Measurements from ENCODE around the gene PIERCE2. TPM values are rescaled to one million over a fixed set of nuclear protein-coding genes. Genes with fewer than 3 reads are reported as not detected.
A peak's percentile ranks its signal among the peaks of the same experiment; 100 is the strongest.

The PIERCE2 gene, protein sequence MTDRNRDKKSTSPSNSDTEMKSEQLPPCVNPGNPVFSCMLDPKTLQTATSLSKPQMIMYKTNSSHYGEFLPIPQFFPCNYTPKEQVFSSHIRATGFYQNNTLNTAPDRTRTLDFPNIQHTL
- total RNA-seq (2014; rRNA removed; shearing (Covaris generic)) (3.8 TPM in 1 of 2 replicates, not detected in the other), polyA plus RNA-seq (2016; fragmentation: Nextera tagmentation; extraction: Ambion mirVana) (2.6 and 3.1 TPM in 2 replicates)
- long read RNA-seq, result 0 reads

DNA sequence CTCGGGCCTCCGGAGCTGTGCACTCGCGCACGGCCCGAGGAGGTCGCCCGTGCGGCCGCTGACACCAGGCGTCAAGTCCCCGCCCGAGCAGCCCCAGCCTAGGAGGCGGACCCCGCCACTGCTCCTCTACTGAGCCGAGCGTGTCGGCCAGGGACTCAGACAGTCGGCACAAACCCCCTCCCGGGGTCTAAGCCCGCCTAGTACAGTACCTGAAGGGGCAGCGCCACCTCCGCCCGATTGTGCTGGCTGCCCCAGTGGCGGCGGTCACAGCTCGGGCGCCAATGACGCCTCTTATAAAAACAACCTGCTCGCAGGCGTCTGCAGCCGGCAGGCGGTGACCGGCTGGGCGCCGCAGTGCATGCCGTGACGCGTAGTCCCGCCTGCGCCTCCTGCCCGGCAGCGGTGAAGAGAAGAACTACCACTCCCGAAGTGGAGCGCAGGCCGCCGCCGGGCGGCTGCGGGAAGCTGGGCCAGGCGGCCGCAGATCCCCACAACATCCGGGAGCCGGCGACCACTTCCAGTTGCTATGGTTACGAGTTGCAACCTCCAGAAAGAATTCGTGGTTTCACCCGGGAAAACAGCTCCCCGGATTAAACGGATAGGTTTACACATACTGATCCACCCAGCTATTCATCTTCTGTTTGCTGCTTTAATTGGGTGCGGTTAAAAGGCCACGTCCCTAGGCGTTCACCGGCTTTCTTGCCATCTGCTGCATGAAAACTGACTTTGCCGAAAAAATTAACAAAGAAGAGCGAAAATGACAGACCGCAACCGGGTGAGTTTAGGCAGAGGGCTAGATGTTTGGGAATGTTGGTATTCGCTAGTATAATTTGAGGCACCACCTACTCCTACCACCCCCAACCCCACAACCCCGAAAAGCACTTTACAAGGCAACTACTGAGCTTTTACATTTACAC, at the start of gene PIERCE2, which contains the start of gene CCPG1:
TSS of gene PIERCE2 (plus strand) at position 484 of the 917 bp plus-strand sequence. CDS start at position 758, 274 bp downstream.
TSS of gene CCPG1 (minus strand) at position 348 of the 917 bp plus-strand sequence. CDS start 18,935 bp downstream, outside the sequence.
- TF ChIP-seq NANOG (IDR thresholded peaks at IDR 0.05; ENCODE audit: borderline replicate concordance), result no peak
- peak; percentile 62 for TF ChIP-seq POLR2AphosphoS5 (IDR thresholded peaks at IDR 0.05; ENCODE audit: low read depth)
- TF ChIP-seq, protein P1, sequence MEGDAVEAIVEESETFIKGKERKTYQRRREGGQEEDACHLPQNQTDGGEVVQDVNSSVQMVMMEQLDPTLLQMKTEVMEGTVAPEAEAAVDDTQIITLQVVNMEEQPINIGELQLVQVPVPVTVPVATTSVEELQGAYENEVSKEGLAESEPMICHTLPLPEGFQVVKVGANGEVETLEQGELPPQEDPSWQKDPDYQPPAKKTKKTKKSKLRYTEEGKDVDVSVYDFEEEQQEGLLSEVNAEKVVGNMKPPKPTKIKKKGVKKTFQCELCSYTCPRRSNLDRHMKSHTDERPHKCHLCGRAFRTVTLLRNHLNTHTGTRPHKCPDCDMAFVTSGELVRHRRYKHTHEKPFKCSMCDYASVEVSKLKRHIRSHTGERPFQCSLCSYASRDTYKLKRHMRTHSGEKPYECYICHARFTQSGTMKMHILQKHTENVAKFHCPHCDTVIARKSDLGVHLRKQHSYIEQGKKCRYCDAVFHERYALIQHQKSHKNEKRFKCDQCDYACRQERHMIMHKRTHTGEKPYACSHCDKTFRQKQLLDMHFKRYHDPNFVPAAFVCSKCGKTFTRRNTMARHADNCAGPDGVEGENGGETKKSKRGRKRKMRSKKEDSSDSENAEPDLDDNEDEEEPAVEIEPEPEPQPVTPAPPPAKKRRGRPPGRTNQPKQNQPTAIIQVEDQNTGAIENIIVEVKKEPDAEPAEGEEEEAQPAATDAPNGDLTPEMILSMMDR (conservative IDR thresholded peaks at IDR 0.05; ENCODE audit: low read depth in 2 of 2), result peak in 1 of 2 experiments; percentile 39; a peak in 2 of 4 replicates
- TF ChIP-seq, protein P2, sequence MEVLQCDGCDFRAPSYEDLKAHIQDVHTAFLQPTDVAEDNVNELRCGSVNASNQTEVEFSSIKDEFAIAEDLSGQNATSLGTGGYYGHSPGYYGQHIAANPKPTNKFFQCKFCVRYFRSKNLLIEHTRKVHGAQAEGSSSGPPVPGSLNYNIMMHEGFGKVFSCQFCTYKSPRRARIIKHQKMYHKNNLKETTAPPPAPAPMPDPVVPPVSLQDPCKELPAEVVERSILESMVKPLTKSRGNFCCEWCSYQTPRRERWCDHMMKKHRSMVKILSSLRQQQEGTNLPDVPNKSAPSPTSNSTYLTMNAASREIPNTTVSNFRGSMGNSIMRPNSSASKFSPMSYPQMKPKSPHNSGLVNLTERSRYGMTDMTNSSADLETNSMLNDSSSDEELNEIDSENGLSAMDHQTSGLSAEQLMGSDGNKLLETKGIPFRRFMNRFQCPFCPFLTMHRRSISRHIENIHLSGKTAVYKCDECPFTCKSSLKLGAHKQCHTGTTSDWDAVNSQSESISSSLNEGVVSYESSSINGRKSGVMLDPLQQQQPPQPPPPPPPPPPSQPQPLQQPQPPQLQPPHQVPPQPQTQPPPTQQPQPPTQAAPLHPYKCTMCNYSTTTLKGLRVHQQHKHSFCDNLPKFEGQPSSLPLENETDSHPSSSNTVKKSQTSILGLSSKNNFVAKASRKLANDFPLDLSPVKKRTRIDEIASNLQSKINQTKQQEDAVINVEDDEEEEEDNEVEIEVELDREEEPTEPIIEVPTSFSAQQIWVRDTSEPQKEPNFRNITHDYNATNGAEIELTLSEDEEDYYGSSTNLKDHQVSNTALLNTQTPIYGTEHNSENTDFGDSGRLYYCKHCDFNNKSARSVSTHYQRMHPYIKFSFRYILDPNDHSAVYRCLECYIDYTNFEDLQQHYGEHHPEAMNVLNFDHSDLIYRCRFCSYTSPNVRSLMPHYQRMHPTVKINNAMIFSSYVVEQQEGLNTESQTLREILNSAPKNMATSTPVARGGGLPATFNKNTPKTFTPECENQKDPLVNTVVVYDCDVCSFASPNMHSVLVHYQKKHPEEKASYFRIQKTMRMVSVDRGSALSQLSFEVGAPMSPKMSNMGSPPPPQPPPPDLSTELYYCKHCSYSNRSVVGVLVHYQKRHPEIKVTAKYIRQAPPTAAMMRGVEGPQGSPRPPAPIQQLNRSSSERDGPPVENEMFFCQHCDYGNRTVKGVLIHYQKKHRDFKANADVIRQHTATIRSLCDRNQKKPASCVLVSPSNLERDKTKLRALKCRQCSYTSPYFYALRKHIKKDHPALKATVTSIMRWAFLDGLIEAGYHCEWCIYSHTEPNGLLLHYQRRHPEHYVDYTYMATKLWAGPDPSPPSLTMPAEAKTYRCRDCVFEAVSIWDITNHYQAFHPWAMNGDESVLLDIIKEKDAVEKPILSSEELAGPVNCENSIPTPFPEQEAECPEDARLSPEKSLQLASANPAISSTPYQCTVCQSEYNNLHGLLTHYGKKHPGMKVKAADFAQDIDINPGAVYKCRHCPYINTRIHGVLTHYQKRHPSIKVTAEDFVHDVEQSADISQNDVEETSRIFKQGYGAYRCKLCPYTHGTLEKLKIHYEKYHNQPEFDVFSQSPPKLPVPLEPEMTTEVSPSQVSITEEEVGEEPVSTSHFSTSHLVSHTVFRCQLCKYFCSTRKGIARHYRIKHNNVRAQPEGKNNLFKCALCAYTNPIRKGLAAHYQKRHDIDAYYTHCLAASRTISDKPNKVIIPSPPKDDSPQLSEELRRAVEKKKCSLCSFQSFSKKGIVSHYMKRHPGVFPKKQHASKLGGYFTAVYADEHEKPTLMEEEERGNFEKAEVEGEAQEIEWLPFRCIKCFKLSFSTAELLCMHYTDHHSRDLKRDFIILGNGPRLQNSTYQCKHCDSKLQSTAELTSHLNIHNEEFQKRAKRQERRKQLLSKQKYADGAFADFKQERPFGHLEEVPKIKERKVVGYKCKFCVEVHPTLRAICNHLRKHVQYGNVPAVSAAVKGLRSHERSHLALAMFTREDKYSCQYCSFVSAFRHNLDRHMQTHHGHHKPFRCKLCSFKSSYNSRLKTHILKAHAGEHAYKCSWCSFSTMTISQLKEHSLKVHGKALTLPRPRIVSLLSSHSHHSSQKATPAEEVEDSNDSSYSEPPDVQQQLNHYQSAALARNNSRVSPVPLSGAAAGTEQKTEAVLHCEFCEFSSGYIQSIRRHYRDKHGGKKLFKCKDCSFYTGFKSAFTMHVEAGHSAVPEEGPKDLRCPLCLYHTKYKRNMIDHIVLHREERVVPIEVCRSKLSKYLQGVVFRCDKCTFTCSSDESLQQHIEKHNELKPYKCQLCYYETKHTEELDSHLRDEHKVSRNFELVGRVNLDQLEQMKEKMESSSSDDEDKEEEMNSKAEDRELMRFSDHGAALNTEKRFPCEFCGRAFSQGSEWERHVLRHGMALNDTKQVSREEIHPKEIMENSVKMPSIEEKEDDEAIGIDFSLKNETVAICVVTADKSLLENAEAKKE (CRISPR knock-in tag; IDR thresholded peaks at IDR 0.05), result no peak
- no peak for TF ChIP-seq ZNF114 (CRISPR knock-in tag; IDR thresholded peaks at IDR 0.05)
- TF ChIP-seq, protein P3, sequence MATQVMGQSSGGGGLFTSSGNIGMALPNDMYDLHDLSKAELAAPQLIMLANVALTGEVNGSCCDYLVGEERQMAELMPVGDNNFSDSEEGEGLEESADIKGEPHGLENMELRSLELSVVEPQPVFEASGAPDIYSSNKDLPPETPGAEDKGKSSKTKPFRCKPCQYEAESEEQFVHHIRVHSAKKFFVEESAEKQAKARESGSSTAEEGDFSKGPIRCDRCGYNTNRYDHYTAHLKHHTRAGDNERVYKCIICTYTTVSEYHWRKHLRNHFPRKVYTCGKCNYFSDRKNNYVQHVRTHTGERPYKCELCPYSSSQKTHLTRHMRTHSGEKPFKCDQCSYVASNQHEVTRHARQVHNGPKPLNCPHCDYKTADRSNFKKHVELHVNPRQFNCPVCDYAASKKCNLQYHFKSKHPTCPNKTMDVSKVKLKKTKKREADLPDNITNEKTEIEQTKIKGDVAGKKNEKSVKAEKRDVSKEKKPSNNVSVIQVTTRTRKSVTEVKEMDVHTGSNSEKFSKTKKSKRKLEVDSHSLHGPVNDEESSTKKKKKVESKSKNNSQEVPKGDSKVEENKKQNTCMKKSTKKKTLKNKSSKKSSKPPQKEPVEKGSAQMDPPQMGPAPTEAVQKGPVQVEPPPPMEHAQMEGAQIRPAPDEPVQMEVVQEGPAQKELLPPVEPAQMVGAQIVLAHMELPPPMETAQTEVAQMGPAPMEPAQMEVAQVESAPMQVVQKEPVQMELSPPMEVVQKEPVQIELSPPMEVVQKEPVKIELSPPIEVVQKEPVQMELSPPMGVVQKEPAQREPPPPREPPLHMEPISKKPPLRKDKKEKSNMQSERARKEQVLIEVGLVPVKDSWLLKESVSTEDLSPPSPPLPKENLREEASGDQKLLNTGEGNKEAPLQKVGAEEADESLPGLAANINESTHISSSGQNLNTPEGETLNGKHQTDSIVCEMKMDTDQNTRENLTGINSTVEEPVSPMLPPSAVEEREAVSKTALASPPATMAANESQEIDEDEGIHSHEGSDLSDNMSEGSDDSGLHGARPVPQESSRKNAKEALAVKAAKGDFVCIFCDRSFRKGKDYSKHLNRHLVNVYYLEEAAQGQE (IDR thresholded peaks at IDR 0.05; ENCODE audit: unreplicated experiment), result no peak
- TF ChIP-seq, protein P4, sequence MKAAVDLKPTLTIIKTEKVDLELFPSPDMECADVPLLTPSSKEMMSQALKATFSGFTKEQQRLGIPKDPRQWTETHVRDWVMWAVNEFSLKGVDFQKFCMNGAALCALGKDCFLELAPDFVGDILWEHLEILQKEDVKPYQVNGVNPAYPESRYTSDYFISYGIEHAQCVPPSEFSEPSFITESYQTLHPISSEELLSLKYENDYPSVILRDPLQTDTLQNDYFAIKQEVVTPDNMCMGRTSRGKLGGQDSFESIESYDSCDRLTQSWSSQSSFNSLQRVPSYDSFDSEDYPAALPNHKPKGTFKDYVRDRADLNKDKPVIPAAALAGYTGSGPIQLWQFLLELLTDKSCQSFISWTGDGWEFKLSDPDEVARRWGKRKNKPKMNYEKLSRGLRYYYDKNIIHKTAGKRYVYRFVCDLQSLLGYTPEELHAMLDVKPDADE (IDR thresholded peaks at IDR 0.05), result peak; percentile 80
- no peak for TF ChIP-seq STAT1 (IDR thresholded peaks at IDR 0.05; ENCODE audit: unreplicated experiment)
- peak; percentile 92 for TF ChIP-seq CREB1 (CRISPR knock-in tag; IDR thresholded peaks at IDR 0.05; ENCODE audit: low read depth)
- TF ChIP-seq JUNB (IDR thresholded peaks at IDR 0.05; ENCODE audit: unreplicated experiment), result no peak
- Histone ChIP-seq H3F3A (replicated peaks; ENCODE audit: low read depth) (no peaks in the 10 kb centered on the region; the same call in 1 of the 2 replicates), H4K20me1 (replicated peaks; ENCODE audit: insufficient read depth) (no peaks in the 10 kb centered on the region), H2AFZ (peak within 1 kb of the TSS; percentile 98), H3K79me2 (replicated peaks; ENCODE audit: insufficient read depth) (no peaks in the 10 kb centered on the region), H3K4me2 (peak within 1 kb of the TSS; percentile 85), H3K27ac (ENCODE audit: low read depth) (peak within 1 kb of the TSS; percentile 90), H3K4me3 (peak within 1 kb of the TSS; percentile 73), H3K36me3 (ENCODE audit: insufficient read depth) (no peaks in the 10 kb centered on the region), H3K4me1 (ENCODE audit: insufficient read depth) (0 out of 2 replicates have a peak, but pooled peaks cover 4% of the 10 kb centered on the region), H3K27me3 (ENCODE audit: insufficient read depth) (no peaks in the 10 kb centered on the region), H3K9me2 (ENCODE audit: insufficient read depth) (no peaks in the 10 kb centered on the region)
- no peaks in the 10 kb centered on the region for H3K9me3 Mint-ChIP-seq
- peaks cover 4% of the 10 kb centered on the region for H3K4me1 Mint-ChIP-seq
- ATAC-seq (peak; percentile 93), DNase-seq (ENCODE audit: low spot score) (peak; percentile 96)
- H3K36me3 Mint-ChIP-seq (ENCODE audit: low read depth), result no peaks in the 10 kb centered on the region
- H3K27me3 Mint-ChIP-seq (ENCODE audit: insufficient read depth, low read depth, poor library complexity), result no peaks in the 10 kb centered on the region
- H3K27ac Mint-ChIP-seq, result peak within 1 kb of the TSS; percentile 99
- H3K4me3 Mint-ChIP-seq, result peak within 1 kb of the TSS; percentile 98
